HG02885 (cell line): Measurements from ENCODE around the gene ADA.
"Not testable (repeated sequence)": the region's sequence is repeated elsewhere in the genome, so short reads cannot be mapped to it uniquely, and the experiment has no call there.

Source experiments
- ATAC-seq: cut with Tn5 transposase; IDR thresholded peaks from one replicate; pipeline ENCODE4 v1.9.1; 2021; ENCODE audit warnings: mild to moderate bottlenecking; ENCODE audit not compliant: unreplicated experiment, poor library complexity

ADA gene

DNA sequence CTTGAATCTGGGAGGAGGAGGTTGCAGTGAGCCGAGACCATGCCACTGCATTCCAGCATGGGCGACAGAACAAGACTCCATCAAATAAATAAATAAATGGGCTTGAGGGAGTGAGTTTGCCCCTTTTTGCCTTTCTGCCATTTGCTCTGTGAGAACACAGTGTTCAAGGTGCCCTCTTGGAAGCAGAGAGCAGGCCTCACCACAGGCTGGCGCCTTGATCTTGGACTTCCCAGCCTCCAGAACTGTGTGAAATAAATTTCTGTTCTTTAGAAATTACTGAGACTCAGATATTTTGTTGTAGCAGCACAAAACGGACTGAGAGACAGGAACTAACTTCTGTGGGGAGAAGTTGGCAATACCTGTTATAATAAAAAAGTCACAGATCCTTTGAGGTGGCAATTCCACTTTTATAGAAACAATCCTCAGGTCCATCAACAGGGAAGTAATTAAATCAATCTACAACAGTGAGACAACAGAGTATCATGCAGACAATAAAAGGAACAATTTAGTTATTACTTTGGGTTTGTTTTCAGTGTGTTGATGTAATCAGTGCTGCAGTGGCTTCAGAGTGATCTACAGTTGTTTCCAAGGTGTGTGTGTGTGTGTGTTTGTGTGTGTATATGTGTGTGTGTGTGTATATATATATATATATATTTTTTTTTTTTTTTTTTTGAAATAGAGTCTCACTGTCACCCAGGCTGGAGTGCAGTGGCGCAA lies 44.6 kb downstream of the ADA start:
- ATAC-seq, result no peak

DNA sequence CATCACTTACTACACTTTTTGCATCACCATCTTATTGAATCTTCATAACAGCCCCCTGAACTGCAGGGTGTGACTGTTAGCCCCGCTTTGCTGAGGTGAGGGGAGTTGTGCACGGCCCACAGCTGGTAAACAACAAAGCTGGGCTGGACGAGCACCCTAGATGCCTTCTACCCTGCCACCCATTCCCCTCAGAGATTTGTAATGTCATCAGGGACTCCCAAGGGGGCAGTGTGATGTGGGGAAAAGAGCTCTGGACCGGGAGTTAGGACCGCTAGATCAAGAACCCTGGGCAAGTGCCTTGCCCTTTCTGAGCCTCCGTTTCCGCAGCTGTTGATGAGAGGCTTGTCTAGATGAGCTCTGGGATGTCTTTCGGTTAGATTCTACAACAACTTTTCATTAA lies 48.2 kb downstream of the ADA start:
- ATAC-seq, result no peak

GRCh38 chr20:44601801-44602204 lies 49.7 kb downstream of the ADA start:
- ATAC-seq, result no peak

DNA sequence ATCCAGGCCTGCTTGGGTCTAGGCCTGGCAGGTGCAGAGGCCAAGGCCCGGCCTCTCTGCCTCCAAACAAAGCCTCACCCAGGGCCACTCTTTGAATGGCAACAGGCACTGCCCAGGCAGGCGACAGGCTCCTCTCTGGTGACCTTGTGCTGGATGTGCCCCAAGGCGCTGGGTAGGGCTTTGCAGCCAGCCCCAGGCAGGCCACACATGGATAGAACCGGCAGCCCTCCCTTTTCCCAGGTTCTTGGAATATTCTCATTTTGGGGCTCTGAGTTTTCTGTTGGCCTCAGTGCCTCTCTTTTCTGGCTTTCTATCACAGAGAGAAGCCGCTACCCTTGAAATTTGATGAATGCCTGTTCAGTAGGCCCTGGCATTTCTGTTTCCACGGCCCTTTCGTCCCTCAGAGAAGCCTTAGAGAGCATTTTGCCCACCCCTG lies 50.2 kb downstream of the ADA start:
- no peak for ATAC-seq

GRCh38 chr20:44600758-44601201 lies 50.7 kb downstream of the ADA start:
- no peak for ATAC-seq

DNA sequence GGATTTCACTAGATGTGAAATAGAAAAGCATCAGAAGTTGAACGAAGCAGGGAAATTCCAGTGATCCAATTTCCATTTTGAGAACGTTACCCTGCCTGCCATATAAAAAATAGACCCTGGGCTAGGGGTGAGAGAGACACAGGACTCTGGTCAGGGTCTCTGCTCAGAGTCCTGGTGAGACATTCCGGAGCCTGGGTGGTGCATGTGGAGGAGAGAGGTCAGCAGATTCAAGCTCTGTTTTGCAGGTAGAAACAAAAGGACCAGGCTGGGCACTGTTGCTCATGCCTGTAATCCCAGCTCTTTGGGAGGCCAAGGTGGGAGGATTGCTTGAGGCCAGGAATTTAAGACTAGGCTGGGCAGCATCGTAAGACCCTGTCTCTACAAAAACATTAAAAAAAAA lies 51.2 kb downstream of the ADA start:
- ATAC-seq, result no peak

DNA sequence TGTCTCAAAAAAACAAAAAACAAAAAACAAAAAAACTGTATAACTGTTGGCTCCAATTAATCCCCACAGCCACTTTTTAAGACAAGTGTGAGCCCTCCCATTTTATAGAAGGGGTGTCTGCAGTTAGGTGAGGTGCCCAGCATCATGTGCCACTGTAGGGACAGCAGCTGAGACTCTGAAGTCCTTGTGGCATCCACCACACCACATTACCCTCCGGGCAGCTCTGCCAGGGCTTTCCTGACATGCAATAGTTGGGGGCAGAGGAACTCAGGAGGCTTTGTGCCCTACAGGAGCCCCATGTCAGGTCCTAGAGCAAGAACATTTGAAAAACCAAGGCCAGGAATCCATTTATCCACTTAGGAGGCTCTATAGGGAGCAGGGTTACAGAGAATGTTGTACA lies 51.8 kb downstream of the ADA start:
- no peak for ATAC-seq

DNA sequence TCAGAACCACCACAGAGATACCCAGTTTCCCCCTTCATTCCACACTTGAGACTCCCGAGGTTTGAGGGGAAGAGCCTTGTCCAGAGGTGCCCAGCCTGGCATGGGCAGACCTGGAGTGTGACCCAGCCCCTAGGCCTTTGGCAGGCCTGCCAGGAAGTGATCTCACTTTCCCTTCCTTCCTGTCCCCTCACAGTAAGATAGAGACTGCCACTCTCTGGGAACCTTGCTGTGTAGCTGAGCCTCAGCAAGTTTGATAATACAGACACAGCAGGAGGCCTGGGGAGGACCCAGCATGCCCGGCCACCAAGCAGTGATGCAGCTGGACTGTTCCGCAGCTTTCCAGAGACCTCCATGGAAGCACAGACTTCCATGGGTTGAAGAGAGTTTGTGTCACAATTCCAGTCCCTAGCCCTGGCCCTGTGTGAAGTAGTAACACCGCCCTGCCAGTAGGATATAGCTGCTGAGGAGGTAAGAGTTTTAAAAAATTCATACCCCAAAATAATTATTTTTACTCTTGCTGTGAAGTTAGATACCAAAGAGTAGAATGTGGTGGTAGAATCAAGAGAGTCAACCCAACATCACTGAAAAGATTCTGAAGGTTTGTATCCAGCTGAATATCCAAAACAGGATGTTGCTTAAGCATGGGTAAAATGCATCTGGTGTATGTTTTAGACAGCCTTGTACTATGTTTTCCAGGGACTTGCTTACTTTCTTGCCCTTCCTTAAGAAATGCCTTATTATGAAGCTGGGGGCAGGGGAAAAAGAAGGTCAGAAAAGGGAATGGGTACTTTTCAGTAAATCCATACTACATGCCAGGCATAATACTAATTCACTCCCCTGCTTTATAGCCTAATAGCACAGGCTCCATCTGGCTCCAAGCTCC lies 52.8 kb downstream of the ADA start:
- no peak for ATAC-seq

- no peak for ATAC-seq
Measured at GRCh38 chr20:44597930-44598329, 53.6 kb downstream of the ADA start.

DNA sequence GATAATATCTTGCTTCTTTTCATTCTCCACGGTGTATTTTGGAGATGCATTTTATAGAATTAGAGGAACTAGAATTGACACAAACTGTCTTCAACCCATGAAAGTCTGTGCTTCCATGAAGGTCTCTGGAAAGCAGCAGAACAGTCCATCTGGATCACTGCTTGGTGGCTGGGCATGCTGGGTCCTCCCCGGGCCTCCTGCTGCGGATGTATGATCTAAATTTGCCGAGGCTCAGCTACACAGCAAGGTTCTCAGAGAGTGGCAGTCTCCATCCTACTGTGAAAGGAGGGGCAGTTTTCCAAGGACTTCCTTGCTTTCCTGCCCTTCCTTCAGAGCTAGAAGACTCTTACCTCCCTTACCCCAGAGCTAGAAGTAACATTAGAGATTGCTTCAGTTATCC lies 54.0 kb downstream of the ADA start:
- no peak for ATAC-seq

DNA sequence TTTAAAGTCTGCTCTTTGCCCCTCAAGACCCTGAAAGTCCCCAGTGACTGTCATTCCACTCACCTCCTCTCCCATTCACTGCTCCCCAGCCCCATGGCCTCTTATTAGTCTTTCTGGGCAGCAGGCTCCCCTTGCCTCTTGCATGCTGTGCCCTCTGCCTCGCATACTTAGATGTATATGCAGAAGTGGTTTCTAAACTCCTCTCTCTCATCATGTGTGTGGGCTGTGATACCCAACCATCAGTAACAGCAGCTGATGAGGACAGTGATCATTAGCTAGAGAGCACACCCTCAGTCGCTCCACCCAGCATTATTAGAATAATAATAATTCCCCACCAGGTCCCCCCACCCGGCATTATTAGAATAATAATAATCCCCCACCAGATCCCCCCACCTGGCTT lies 54.6 kb downstream of the ADA start:
- ATAC-seq, result no peak

DNA sequence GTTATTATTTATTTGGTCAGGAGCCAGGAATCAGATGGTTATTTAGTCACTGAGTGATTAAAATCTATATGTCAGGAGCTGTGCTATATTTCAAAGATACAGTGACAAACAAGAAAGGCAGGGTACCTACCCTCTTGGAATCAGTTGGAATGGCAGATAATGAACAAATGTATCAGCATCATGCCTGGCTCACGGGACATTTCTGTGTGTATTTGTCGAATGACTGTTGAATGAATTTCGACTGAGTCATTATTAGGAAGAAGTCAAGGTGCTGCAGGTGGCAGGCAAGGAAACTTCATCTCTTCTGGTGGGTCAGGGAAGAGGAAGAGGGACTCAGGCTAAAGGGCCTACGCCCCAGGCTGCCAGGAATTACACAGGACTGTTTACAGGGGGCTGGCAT lies 55.5 kb downstream of the ADA start:
- no peak for ATAC-seq

DNA sequence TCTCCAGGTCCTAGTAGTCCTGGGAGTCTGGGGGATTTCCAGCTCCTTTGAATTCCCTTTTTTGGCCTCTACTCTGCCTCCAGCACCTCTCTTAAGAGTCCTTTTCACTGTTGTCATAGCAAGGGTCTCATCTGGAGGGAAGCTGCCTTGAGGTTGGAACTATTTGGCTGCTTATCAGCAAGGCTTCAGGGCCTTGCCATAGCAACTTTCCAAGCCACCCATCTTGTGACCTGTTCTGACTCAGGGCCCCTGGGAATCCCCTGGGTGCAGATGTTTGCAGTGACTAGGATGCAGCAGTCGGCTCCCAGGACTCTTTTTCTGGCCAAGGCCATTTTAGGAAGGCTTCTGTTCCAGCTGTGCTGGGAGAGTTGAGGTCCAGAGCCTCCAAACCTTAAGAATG lies 56.8 kb downstream of the ADA start:
- no peak for ATAC-seq

DNA sequence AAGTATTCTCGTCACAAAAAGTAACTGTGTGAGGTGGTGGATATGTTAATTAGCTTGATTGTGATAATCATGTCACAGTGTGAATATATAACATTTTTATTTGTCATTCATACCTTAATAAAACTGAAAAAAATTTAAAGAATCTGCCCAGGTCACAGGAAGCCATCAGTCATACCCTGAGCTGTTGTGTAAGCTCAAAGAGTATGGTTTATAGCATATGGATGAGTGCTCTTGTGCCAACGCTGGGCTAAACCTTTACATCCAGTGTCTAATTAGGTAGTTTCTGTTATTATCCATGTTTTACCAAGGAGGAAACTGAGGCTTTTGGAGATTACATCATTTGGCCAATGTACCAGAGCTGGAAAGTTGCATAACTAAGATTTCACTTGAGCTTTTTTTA lies 57.7 kb downstream of the ADA start:
- ATAC-seq, result no peak

DNA sequence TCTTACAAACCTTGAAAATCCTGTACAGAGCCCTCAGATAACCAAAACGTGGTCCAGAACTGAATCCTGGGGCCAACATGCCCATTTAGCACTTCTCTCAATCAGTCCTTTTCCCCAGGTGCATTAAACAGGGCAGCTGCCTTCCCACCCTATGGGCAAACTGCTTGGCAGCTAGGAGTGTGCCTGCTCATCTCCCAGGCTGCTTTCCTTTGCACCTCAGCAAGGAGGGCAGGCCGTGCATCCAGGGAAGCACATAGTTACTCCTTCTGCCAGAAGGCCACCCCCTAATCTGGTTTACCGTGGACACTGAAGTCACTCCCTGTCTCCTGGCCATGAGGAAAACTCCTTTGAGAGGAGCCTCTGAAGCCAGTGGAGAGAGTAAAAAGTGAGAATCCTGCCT lies 59.1 kb downstream of the ADA start:
- no peak for ATAC-seq

- no peak for ATAC-seq
Measured at GRCh38 chr20:44590980-44591778, 60.3 kb downstream of the ADA start.

DNA sequence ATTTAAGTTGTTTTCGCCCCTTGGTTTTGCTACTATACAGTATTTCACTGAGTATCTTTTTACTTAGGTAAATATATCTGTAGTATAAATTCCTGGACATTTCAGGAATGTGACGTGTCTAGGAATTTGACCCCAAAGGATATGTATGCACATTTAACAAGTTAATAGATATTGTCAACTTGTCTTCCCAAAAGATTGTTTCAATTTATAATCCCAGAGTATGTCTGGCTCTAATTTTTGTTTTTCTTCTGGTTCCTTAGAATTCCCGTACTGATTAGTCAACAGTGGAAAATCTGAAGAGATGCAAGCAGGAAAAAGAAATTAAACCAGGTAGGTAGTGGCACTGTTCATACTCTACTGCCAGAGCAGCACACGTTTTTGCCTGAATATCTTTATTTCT lies 62.0 kb downstream of the ADA start:
- ATAC-seq, result no peak

DNA sequence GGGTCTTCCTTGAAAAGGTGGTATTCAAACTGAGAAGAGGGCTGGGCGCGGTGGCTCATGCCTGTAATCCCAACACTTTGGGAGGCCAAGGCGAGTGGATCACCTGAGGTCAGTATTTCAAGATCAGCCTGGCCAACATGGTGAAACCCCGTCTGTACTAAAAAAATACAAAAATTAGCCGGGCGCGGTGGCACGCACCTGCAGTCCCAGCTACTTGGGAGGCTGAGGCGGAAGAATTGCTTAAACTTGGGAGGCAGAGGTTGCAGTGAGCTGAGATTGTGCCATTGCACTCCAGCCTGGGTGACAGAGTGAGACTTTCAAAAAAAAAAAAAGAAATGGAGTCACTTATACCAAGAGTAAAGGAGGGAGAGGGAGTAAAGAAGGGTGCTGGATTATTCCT lies 63.2 kb downstream of the ADA start:
- not testable (repeated sequence) for ATAC-seq

DNA sequence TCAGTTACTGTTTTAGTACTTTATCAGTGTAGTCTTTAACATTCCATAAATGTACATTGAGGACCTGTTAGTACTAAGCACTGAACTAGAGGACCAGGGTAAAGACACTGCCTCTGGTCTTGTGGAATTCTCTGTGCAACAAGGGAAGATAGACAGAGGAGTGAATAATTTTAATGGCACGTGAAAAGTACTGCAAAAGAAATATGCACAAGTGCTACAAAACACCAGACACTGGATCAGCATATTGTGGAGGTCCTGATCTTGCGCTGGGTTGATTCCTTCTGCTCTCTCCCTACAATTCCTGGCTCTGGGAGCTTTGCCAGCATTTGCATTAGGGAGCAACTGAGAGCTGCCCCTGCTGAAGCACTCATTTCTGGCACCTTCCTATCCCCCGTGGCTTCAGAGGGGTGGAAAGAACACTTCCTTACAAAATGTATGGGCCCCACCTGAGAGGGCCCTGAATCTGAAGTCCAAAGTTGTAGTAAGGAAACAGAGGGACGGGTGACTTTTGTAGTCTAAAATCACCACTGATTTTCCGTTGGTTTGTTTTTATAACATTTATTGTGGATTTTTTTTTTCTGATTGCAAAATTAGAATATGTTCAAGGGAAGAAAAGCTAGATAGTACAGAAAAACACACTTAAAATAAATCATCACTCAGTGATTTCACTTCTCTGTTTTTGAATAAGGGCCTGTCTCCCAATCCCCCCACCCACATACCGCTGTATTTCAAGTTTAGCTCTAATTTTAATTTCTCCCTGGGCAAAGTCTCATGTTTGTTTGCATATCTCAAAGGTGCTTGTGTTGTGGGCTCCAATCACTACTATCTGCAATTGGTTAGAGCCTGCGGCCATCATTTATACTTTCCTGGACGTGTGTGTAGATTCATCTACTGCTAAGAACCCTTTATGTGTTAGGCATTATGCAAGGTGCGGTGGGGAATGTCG lies 64.2 kb downstream of the ADA start:
- ATAC-seq, result no peak
